GM21717 (cell line): Measurements from ENCODE around the gene KISS1R.
A peak's percentile ranks its signal among the peaks of the same experiment; 100 is the strongest.

Experiments
- ATAC-seq: cut with Tn5 transposase; IDR thresholded peaks from one replicate; pipeline ENCODE4 v1.9.1; 2021; ENCODE audit warnings: mild to moderate bottlenecking, moderate library complexity; ENCODE audit not compliant: unreplicated experiment

KISS1R gene

DNA sequence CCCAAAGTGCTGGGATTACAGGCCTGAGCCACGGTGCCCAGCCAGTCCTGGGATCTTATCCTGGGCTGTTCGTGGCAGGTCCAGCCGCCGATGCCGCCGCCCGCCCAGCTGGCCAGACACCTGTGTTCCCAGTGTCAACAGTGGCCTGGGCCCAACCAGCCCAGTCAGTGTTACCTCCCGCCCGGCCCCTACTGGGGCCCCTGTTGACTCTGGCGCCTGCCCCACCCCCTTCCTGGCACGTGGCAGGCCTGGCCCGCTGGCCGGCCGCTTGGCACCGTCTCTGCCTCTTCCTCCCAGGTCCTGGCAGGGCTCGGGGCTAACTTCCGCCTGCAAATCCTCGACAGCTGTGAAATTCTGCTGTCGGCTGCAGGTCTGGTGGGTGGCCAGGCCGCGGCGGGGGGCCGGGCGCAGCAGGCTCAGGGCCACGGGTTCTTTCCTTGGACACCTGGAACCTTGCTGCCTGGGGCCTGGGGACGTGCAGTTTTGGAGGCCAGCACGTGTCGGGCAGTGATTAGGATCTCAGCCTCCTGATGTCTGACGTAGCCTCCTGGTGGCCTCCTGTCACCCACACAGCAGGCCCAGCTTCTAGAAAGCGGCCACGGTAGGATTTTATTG, 17.8 kb downstream of the KISS1R start:
- no peak for ATAC-seq

DNA sequence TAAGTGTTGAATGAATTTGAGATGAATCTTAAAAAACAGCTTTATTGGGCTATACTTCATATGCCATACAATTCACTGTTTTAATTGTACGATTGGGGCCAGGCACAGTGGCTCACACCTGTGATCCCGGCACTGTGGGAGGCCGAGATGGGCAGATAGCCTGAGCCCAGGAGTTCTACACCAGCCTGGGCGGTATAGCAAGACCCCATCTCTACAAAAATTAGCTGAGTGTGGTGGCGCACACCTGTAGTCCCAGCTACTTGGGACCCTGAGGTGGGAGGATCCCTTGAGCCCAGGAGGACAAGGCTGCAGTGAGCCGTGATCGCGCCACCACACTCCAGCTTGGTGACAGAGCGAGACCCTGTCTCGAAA, 19.0 kb downstream of the KISS1R start:
- no peak for ATAC-seq

DNA sequence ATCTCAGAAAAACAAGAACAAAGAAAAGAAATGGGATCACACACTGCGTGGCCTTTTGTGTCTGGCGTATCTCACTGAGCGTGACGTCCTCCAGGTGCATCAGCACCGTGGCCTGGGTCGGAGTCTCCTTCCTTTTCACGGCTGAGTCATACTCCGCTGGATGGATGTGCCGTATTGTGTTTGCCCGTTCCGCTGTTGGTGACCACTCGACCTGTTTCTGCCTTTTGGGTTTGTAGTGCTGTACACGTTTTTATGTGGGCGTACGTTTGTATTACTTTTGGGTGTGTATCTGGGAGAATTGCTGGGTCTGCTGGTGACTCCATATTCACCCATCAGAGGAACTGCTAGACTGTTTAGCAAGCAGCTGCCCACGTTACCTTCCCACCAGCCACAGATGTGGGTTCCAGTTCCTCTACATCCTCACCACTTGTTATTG, 20.1 kb downstream of the KISS1R start:
- no peak for ATAC-seq

DNA sequence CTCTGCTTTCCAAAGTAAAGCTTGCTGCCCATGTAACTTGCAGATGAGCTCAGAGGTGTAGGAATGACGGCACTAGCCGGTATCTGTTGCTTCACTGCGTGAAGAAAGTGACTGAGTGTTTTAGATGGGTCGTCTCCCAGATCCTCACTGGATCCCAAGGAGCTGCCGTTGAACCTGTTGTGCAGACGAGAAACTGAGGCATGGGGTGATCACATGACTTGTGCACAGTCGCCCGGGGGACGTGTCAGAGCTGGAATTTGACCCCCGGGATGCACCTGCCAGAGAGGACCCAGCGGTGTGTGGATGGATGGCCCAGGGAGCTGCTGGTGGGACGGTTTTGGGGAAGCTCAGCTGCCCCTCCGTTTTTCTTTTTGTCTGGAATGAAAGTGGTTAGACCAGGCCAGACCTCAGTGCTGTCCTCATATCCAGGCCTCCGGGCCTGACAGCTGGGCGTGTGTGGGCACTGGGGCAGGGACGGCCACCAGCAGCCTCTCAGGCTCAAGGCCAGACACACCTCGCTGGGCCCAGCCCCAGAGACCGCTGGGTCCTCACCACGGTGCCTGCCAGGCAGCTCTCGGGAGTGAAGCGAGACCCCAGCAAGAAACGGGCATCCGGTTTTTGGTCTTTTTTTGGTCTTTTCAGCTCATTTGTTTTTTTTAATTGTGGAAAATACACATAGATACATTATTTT, 21.2 kb downstream of the KISS1R start:
- no peak for ATAC-seq

DNA sequence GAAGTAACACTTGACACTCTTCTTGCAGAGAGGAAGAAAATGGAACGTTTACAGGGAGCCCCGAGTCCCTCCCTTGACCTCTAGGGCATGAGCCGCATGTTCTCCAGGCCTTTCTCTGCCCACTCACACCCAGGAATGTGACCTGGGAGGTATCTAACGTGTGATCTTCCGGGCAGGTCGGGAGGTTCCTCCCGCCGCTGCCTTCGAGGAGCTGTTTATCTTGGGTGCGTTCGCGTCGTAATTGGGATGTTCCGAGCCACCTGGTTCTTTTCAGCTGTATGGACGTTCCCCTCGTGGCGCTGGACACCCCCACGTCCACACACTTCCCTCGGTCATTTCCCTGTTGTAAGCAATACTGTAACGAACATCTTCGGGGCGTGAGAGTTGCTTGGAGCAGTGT, 22.3 kb downstream of the KISS1R start:
- ATAC-seq, result no peak

DNA sequence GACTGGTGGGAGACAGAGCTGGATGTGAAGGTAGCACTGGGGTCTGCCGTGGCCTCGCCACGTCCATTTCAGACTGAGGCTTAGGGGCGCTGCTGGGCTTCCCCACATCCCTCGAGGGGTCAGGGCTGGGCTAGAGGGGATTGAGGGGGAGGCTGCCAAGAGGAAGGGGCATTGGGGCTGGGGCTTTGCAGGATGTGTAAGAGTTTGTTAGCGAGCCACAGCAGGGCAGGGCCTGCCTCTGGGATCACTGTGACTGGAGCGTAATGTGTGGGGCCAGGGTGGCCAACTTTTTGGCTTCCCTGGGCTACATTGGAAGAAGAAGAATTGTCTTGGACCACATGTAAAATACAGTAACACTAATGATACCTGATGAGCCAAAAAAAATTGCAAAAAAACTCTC, 22.8 kb downstream of the KISS1R start:
- ATAC-seq, result no peak

DNA sequence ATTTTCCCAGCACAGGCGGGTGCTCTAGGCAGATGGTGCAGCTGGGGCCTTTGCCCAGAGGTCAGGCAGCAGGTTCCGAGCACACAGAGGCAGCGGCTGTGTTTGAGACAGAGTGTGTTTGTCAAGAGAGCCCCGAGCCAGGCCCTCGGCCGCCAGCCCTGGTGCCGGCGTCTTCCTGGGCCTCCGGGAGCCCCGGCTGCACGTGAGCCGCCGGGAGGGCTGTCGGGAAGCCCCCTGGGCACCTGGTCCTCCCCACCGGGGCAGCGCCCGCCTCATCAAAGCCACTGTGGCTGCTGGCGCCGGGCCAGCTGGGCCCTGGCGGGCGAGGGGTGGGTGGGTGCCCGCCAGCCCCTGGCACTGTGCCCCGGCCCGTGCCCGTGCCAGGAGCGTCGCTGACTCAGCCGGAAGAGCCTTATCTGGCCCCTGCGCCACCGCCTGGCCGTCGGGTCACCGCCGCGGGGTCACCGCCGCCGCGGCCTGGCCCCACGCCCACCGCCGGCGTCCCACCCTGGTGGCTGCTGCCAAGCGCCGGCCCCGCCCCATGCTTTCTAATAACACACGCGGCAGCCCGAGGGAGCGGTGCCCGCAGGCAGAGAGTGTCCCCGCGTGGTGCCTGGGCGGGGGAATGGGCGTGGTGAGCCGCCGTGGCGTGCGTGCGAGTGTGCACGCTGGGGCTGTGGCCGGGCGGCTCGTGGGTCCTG, 23.6 kb downstream of the KISS1R start:
- ATAC-seq, result no peak

DNA sequence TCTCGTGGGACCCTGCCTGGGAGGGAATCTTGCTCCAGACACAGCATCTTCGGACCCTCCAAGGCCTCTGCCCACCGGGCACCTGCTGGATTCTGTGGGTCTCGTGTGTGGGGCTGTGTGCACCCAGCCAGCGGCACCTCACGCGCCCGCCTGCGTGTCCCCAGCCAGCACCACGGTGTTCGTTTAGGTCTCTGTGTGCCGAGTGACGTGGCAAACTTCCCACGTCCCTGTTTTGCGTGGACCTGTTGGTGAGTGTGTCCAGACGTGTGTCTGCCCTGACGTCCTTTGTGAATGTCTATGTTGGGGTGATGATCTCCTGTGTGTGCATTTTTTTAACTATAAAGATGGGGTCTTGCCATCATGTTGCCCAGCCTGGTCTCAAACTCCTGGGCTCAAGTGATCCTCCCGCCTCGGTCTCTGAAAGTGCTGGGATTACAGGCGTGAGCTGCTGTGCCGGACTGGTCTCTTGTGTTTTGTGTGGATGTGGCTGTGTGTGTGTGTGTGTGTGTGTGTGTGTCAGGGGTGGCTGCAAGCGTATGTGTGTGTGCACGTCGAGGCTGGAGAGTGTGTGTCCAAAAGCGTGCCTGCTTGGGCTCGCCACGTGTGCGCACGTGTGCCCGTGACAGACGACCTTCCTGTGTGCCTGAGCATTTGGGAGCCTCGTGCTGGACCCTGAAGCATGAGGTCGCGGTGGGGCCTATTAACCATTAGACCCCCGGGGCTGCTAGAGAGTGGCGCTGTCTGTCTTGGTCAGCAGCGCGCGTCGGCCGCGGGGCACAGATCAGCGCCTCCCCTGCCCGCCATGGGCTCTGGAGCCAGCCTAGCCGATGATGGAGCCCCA, 24.4 kb downstream of the KISS1R start:
- no peak for ATAC-seq

DNA sequence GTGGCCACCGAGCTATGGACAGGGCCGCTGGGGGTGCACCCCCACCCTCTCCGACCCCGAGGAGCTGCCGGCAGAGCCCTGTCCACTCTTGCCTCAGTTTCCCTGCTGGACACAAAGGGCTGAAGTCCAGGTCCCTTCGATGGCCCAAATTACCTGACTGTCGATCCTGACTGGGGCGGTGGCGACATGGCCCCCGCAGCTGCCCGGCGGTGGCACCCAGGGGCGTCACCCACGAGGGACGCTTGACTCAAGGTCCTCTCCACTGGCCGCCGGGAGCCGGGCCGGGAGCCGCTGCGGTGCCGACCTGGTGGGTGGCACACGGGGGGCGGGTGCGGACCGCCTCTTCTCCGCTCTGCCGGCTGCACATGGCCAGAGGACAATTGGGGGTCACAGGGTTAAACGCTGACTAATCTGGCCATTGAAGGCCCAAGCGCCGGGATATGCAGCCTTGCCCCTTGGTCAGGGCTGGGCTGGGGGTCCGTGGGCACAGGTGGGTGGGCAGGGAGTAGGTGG, 25.1 kb downstream of the KISS1R start:
- ATAC-seq, result no peak

DNA sequence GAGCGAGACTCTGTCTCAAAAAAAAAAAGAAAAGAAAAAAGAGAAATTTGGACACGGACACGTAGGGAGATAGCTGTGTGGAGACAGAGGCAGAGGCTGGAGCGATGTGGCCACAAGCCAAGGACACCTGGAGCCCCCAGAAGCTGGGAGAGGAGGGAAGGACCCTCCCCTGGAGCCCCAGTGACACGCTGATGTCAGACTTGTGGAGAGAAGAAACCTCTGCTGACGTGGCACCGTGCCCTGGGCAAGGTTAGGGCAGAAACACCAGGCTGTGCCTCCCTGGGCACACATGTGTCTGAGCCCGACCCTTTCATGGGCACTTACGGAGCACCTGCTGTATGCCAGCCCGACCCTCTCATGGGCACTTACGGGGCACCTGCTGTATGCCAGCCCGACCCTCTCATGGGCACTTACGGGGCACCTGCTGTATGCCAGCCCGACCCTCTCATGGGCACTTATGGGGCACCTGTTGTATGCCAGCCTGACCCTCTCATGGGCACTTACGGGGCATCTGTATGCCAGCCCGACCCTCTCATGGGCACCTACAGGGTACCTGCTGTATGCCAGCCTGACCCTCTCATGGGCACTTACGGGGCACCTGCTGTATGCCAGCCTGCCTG, 26.5 kb downstream of the KISS1R start:
- no peak for ATAC-seq

DNA sequence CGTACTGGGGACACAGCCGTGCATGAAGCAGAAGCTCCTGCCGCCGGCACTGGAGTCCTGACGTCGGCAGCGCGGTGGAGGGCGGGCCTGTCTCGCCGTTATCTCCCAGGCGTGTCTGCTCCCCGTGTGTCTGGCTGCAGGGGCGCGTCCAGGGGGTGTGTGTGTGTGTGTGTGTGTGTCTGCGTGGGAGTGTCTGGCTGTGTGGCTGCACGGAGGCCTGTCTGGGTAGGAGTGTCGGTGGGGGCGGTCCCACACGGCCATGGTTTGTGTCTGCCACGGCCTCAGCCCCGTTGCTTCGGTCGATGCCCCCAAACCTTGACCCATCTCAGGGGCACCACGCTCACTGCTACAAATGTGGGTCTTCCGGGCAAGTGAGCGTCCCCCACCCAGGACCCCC, 27.0 kb downstream of the KISS1R start:
- no peak for ATAC-seq

DNA sequence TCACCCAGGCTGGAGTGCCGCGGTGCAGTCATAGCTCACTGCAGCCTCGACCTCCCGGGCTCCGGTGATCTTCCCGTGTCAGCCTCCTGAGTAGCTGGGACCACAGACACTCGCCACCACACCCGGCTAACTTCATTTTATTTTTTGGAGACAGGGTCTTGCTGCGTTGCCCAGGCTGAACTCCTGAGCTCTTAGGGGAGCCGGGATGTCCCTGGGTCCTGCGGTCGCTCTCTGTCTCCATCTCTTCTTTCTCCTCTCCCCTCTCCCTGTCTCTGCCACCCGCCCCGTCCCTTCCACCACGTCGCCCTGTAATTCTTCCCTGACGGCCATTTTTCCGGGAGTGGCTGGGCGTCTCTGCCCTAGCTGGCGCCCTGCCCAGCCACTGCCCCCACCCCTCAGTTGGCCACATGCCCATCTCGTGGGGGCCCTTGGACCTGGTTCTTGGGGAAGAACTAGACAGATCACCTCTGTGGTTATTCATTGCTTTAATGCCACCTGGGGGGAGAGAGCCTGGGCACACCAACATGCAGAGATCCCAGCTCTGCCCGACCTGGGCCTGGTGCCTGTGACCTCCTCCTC, 27.6 kb downstream of the KISS1R start:
- no peak for ATAC-seq

DNA sequence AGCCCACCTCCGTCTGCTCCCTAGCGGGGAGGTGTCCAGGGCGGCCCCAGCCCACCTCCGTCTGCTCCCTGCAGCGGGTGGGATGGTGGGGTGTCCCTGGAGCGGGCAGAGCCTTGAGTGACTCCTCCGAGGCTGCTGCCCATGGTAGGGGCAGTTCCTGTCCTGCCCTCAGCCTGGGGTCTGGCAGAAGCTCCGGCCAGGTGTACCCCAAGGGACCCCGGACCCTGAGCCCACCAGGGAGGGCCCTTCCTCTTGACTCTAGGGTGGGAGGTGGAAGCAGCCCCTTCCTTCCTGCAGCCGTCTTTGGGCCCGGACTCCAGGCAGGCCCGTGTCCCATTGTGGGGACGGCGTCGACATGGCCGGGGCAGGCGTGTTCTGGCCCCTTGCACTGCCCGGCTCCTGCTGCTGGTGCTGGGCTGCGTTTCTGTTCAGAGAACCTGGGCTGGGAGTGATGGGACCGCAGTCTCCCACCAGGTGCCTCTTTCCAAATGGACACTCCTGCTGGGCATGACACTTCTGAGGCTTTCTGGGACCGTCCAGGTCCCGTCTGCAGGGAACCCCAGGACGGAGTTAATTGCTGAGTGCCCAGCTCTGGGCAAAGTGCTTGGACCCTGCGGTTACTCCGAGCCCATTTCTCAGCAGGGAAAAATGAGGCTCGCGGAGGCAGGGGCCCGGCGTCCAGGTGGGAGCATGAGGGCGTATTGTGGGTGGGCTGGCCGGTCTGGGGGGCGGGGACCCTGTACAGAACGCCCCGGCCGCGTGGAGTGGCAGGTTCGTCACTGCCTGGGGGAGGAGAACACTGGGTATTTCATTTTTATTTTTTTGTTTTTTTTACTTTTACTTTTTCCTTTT, 28.5 kb downstream of the KISS1R start:
- ATAC-seq, result no peak

DNA sequence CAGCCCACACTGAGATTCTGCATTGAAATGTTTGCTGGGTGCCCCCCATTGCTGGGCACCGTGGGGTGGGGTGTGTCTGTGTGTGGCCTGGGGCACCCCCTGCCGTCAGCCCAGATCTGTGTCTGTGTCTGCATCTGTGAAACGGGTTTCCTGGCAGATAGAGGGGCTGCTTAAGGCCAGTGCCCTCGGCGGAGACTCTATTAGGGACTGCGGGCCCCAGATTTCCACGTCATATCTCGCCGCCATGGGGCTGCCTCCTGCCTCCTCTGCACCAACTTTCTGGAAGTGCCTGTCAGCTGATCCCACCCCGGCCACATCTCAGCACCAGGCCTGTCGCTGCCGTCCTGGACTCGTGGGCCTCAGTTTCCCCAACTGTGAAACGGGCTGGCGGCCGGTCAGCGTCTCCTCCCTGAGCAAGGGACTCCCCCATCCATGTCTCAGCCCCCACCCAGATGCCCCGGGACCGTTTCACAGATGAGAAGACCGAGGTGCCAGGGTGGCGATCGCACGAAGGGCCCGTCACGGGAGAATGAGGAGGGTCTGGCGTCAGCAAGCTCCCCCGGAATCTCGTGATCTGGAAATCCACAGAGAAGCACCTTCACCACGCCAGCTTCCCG, 30.1 kb downstream of the KISS1R start:
- peak; percentile 30 for ATAC-seq

DNA sequence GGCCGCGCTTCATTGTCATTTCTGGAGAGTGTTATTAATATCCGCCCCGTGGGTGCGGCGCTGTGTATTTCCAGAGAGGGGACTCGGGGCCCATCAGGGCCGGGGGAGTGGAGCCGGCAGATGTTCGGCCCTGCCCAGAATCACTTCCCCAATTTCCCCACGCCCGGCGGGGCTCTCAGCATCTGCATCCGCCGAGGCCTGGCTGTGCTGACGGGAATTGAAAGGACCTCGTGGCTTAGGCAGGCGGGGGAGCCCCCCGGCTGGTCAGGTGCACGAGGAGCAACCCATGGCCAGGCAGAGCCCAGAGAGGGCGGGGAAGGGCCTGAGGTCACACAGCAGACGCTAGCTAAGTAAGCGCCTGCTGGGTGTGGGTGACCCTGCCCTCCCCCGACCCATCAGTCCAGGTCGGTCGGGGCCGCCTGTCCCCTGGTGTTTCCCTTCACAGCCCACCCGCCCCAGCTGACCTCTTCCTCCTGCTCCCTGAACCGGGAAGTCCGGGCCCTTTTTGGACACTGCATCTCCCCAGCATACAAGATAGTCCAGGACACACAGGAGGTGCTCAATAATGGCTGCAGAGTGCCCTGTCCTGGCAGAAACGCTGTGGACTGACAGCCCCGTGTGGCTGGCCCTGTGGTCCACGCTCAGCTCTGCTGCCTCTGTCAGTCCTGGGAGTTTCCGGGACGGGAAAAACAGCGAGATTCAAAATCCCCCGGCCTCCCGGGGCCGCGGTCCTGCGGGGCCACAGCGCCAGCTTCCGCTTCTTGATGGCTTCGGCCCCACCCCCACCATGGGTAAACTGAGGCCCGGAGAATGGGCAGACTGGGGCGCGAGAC, 30.8 kb downstream of the KISS1R start:
- ATAC-seq, result peak; percentile 46

DNA sequence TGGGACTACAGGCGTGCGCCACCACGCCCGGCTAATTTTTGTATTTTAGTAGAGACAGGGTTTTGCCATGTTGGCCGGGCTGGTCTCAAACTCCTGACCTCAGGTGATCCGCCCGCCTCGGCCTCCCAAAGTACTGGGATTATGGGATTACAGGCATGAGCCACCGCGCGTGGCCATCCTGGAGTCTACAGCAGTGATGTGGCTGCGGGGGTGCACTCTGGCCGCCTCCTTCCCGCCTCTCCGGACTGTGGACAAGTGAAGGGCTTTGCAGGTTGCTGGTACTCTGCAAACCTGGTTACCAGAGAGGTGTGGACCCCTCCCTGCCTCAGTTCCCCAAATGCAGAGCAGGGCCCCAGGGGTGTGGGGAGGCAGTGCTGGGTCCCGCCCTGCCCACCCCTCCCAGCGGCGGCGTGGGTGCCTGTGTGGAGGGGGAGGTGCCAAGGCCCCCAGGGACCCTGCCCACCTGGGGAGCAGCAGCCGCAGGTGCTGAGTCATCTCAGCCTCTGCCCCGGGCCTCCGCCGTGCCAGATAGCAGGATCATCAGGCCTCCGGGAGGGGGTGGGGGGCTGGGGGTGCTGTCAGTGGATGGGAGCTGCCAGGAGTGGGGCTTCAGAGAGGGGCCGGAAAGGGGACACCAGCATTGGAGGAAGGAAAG, 31.8 kb downstream of the KISS1R start:
- ATAC-seq, result no peak

DNA sequence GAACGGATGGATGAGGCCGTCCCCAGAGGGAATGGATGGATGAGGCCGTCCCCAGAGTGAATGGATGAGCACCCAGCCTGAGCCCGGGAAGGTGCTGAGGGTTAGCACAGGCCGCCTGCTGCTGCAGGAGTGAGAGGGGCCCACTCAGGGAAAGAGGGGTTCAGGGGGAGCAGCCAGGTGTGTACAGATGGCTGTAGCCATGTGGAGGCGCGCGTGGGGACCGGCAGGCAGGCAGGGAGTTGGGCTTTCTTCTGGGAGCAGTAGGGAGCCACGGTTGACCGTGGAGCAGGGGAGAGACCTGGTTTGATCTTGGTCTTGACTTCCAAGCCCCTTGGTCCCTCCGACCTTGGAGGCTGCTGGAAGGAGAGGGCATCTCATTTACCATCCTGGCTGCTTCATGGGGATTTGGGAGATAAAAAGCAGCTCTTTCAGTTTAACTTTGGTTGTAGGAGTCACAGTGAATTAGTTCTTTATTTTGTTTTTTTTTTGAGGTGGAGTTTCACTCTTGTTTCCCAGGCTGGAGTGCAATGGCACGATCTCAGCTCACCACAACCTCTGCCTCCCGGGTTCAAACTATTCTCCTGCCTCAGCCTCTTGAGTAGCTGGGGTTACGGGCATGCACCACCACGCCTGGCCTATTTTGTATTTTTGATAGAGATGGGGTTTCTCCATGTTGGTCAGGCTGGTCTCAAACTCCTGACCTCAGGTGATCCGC, 33.4 kb downstream of the KISS1R start:
- no peak for ATAC-seq
